ENCODE results near the gene ZC3H7A.

Gene ZC3H7A
- total RNA-seq, result 28.1 to 83.1 (median 43.4) reads per million in 18 experiments

GRCh38 chr16:11797166-11797956 is at the start of gene ZC3H7A:
Gene ZC3H7A (minus strand): TSS chr16:11797258. CDS start chr16:11782354, 14,904 bp downstream.
- peak; percentile 98 for DNase-seq

GRCh38 chr16:11844499-11844898 is 47.4 kb upstream of the ZC3H7A start:
- DNase-seq, result no peak

GRCh38 chr16:11843861-11844260 is 46.8 kb upstream of the ZC3H7A start:
- DNase-seq, result no peak

- no peak for DNase-seq
Measured at GRCh38 chr16:11843206-11843605, 46.1 kb upstream of the ZC3H7A start.

- DNase-seq, result no peak
Measured at GRCh38 chr16:11841026-11841425, 44.0 kb upstream of the ZC3H7A start.

- DNase-seq, result no peak
Measured at GRCh38 chr16:11836650-11837244, 39.7 kb upstream of the ZC3H7A start.

- no peak for DNase-seq
Measured at GRCh38 chr16:11835891-11836649, 39.0 kb upstream of the ZC3H7A start.

- no peak for DNase-seq
Measured at GRCh38 chr16:11835309-11835708, 38.3 kb upstream of the ZC3H7A start.

- DNase-seq, result peak; percentile 69 to 83
Measured at GRCh38 chr16:11833951-11834695, 37.1 kb upstream of the ZC3H7A start.

- DNase-seq, result no peak
Measured at GRCh38 chr16:11828696-11829095, 31.6 kb upstream of the ZC3H7A start.

- DNase-seq, result peak; percentile 24 to 26
Measured at GRCh38 chr16:11825520-11826165, 28.6 kb upstream of the ZC3H7A start.

- DNase-seq, result peak; percentile 92 to 97
Measured at GRCh38 chr16:11824362-11824761, 27.3 kb upstream of the ZC3H7A start.

GRCh38 chr16:11823645-11824044 is 26.6 kb upstream of the ZC3H7A start:
- DNase-seq, result peak; percentile 13 to 38

- peak; percentile 78 to 83 for DNase-seq
Measured at GRCh38 chr16:11819798-11820197, 22.7 kb upstream of the ZC3H7A start.

GRCh38 chr16:11818970-11819369 is 21.9 kb upstream of the ZC3H7A start:
- DNase-seq, result peak; percentile 46 to 51

- DNase-seq, result no peak
Measured at GRCh38 chr16:11816123-11816522, 19.1 kb upstream of the ZC3H7A start.

GRCh38 chr16:11814800-11815199 is 17.7 kb upstream of the ZC3H7A start:
- peak; percentile 79 to 84 for DNase-seq

GRCh38 chr16:11806721-11807120 is 9.7 kb upstream of the ZC3H7A start:
- DNase-seq, result no peak

- no peak for DNase-seq
Measured at GRCh38 chr16:11805556-11805955, 8.5 kb upstream of the ZC3H7A start.

- no peak for DNase-seq
Measured at GRCh38 chr16:11801481-11802021, 4.5 kb upstream of the ZC3H7A start.

- DNase-seq, result peak; percentile 36 to 50
Measured at GRCh38 chr16:11800382-11800718, 3.3 kb upstream of the ZC3H7A start.

Measured in inflammatory macrophage (primary cell).